Thoracic aorta (tissue), 2 donors: ENCODE measurements around the gene GALNT16. TPM values are rescaled to one million over a fixed set of nuclear protein-coding genes. Genes with fewer than 3 reads are reported as not detected.

ENCODE experiments used
- ATAC-seq: fragments of 150-250 bp; one replicate; pipeline ENCODE4 v1.8.0; 2017; ENCODE audit warnings: low read depth; ENCODE audit not compliant: insufficient number of reproducible peaks, low FRiP score
- DNase-seq: peaks from one replicate; pipeline ENCODE4 v3.0.0-alpha.2; 2020; ENCODE audit warnings: low spot score
- H3K27ac ChIP-seq, 2 donors: fragments of 200-600 bp; sonication (generic); 1 replicate in 1 of 2; 2 replicates in 1 of 2; pipeline ENCODE4 v1.5.1; 2016; ENCODE audit warnings: mild to moderate bottlenecking in 2 of 2, moderate library complexity in 2 of 2
- H3K27me3 ChIP-seq: fragments of 200-600 bp; sonication (generic); replicated peaks from 2 replicates; pipeline ENCODE4 v1.6.0; 2016; ENCODE audit warnings: mild to moderate bottlenecking; ENCODE audit not compliant: insufficient read depth
- H3K36me3 ChIP-seq: fragments of 200-600 bp; sonication (generic); one replicate; pipeline ENCODE4 v1.5.1; 2016
- H3K4me1 ChIP-seq, 2 donors: fragments of 200-600 bp; sonication (generic); 1 replicate in 1 of 2; 2 replicates in 1 of 2; pipeline versions ENCODE4 v1.5.1 to v1.6.0; 2016; ENCODE audit warnings: low read depth in 2 of 2, mild to moderate bottlenecking in 1 of 2; ENCODE audit not compliant: control insufficient read depth in 1 of 2
- H3K4me3 ChIP-seq: fragments of 200-600 bp; sonication (generic); 2 replicates; pipeline ENCODE4 v1.5.1; 2016; ENCODE audit warnings: mild to moderate bottlenecking
- H3K9me3 ChIP-seq: fragments of 200-600 bp; sonication (generic); 2 replicates; pipeline ENCODE4 v1.5.1; 2016
- CTCF ChIP-seq: fragments of 200-600 bp; sonication (generic); IDR thresholded peaks from one replicate; pipeline ENCODE4 v1.5.1; 2019; ENCODE audit warnings: antibody characterized with exemption
- total RNA-seq, 2 donors: library from RNA; depleted of rRNA; stranded (reverse); fragments of >200 nt; gene quantifications; one replicate each; pipeline versions ENCODE4 v1.1.0 to v1.2.3, GENCODE V29; 2016

Gene GALNT16
- total RNA-seq, 2 donors from 2014 or later, result 12.1 to 15.8 TPM

GRCh38 chr14:69244946-69245345 lies 15.0 kb upstream of the GALNT16 start:
- no peaks in the 10 kb centered on the region for H3K9me3 ChIP-seq
- no peak overlapping the region for H3K4me3 ChIP-seq
- H3K36me3 ChIP-seq, result peaks cover 12% of the 10 kb centered on the region
- peaks cover 14 to 26% of the 10 kb centered on the region in 2 donors for H3K4me1 ChIP-seq
- no peak overlapping the region for H3K27ac ChIP-seq
- no peaks in the 10 kb centered on the region for H3K27me3 ChIP-seq
- ATAC-seq (no peak), DNase-seq (no peak)
- TF ChIP-seq CTCF, result no peak

GRCh38 chr14:69246331-69246730 lies 13.6 kb upstream of the GALNT16 start:
- H3K9me3 ChIP-seq, result no peaks in the 10 kb centered on the region
- H3K27ac ChIP-seq, result no peak overlapping the region
- TF ChIP-seq CTCF, result no peak
- peaks cover 14 to 32% of the 10 kb centered on the region in 2 donors for H3K4me1 ChIP-seq
- H3K27me3 ChIP-seq, result no peaks in the 10 kb centered on the region
- DNase-seq (no peak), ATAC-seq (no peak)
- peaks cover 6% of the 10 kb centered on the region for H3K36me3 ChIP-seq
- H3K4me3 ChIP-seq, result no peak overlapping the region

- ATAC-seq (peak; percentile 50), DNase-seq (no peak)
- H3K9me3 ChIP-seq, result no peaks in the 10 kb centered on the region
- no peaks in the 10 kb centered on the region for H3K27me3 ChIP-seq
- no peaks in the 10 kb centered on the region for H3K36me3 ChIP-seq
- H3K4me1 ChIP-seq, result peaks cover 14 to 31% of the 10 kb centered on the region in 2 donors
- peak overlapping the region; percentile 59 to 66 for H3K27ac ChIP-seq
- peak; percentile 37 for TF ChIP-seq CTCF
- H3K4me3 ChIP-seq, result no peak overlapping the region
Measured at GRCh38 chr14:69247676-69248440, 12.1 kb upstream of the GALNT16 start.

- H3K4me3 ChIP-seq, result no peak overlapping the region
- H3K4me1 ChIP-seq, result peaks cover 8 to 28% of the 10 kb centered on the region in 2 donors
- H3K36me3 ChIP-seq, result no peaks in the 10 kb centered on the region
- H3K27ac ChIP-seq, result no peak overlapping the region
- no peaks in the 10 kb centered on the region for H3K27me3 ChIP-seq
- DNase-seq (no peak), ATAC-seq (no peak)
- TF ChIP-seq CTCF, result no peak
- no peaks in the 10 kb centered on the region for H3K9me3 ChIP-seq
Measured at GRCh38 chr14:69249603-69250002, 10.4 kb upstream of the GALNT16 start.

GRCh38 chr14:69252851-69253250 lies 7.1 kb upstream of the GALNT16 start:
- H3K9me3 ChIP-seq, result no peaks in the 10 kb centered on the region
- H3K27ac ChIP-seq, result no peak overlapping the region

More at GRCh38 chr14:69252851-69253250, 7.1 kb upstream of the GALNT16 start:
- DNase-seq (no peak), ATAC-seq (no peak)
- Histone ChIP-seq H3K4me1 (peaks cover 4 to 20% of the 10 kb centered on the region in 2 donors), H3K27me3 (no peaks in the 10 kb centered on the region), H3K36me3 (no peaks in the 10 kb centered on the region), H3K4me3 (no peak overlapping the region)
- TF ChIP-seq CTCF, result no peak
